ENCODE results near the gene EYS. TPM values are rescaled to one million over a fixed set of nuclear protein-coding genes. Genes with fewer than 3 reads are reported as not detected.

The EYS gene
- total and polyA plus RNA-seq, 9 of the 15 experiments (the other 6 are each of a cell fraction or from before 2014, with no cell fraction given): 0.03 to 0.36 (median 0.10) TPM; not detected in 2

DNA sequence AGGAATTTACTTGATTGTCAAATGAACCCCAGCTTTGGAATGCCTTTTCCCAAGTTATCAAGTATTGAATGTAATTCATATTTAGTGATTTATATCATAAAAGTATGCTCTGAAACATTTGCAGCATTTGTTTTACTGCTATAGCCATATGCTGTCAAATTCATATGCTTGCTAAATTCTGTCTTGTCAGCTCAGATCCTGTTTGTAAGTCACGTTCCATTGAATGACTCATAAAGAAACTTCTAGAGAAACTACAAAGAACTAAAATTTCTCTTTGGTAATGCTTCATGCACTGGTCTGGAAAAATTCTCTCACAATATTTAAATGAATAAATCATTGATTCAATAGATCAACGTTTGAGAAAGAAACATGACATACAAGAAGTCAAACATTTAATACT, 1625.6 kb downstream of the EYS start:
- H3K9me1 ChIP-seq (ENCODE audit: control insufficient read depth, insufficient read depth, low read length): no peaks in the 10 kb centered on the region
- no peak for TF ChIP-seq ZFX (CRISPR knock-in tag; IDR thresholded peaks at IDR 0.05)
- TF ChIP-seq ZSCAN32 (CRISPR knock-in tag; IDR thresholded peaks at IDR 0.05): no peak
- TF ChIP-seq, protein P1, sequence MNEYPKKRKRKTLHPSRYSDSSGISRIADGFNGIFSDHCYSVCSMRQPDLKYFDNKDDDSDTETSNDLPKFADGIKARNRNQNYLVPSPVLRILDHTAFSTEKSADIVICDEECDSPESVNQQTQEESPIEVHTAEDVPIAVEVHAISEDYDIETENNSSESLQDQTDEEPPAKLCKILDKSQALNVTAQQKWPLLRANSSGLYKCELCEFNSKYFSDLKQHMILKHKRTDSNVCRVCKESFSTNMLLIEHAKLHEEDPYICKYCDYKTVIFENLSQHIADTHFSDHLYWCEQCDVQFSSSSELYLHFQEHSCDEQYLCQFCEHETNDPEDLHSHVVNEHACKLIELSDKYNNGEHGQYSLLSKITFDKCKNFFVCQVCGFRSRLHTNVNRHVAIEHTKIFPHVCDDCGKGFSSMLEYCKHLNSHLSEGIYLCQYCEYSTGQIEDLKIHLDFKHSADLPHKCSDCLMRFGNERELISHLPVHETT (CRISPR knock-in tag; conservative IDR thresholded peaks at IDR 0.05 in 1 of 2, IDR thresholded peaks at IDR 0.05 in 1 of 2): no peak
- FAIRE-seq (no peak), DNase-seq (ENCODE audit: extremely low read depth in 1 of 4, low spot score in 3 of 4) (no peak), ATAC-seq (no peak)
- no peaks in the 10 kb centered on the region for H3K79me2 ChIP-seq (ENCODE audit: control insufficient read depth, insufficient read depth, low read length)
- 0% methylated on average over 2 of the region's 2 CpGs for WGBS (ENCODE audit: insufficient coverage, low coverage, missing lambda C conversion rate)
- H3K4me3 ChIP-seq: no peak overlapping the region
- ChIA-PET POLR2A (no interaction called here), CTCF (ENCODE audit: low intra/inter-chr PET ratio) (no interaction called here)
- no peaks in the 10 kb centered on the region for H3K9me3 ChIP-seq (replicated peaks; ENCODE audit: control insufficient read depth, insufficient read depth, low read depth, low read length)
- H3K27me3 ChIP-seq (ENCODE audit: control insufficient read depth in 2 of 2, insufficient read depth in 2 of 2, low read length in 2 of 2): no peaks in the 10 kb centered on the region
- H3K9ac ChIP-seq (ENCODE audit: insufficient read depth in 1 of 2, low read depth in 2 of 2, low read length in 2 of 2): no peak overlapping the region
- no peaks in the 10 kb centered on the region for H4K20me1 ChIP-seq (replicated peaks; ENCODE audit: control insufficient read depth, insufficient read depth, low read length)
- intact Hi-C loops (cut with micrococcal nuclease): no loop called here
- H3K36me3 ChIP-seq (ENCODE audit: control insufficient read depth, insufficient read depth, low read length): no peaks in the 10 kb centered on the region
- no peak overlapping the region for H3K27ac ChIP-seq (ENCODE audit: extremely low read depth, low read depth, low read length)
- in situ Hi-C loops (cut with MboI): no loop called here
- H3K4me2 ChIP-seq (ENCODE audit: insufficient read depth, low read length): no peak overlapping the region
- H3K4me1 ChIP-seq (replicated peaks in 1 of 2; ENCODE audit: control insufficient read depth in 2 of 2, insufficient read depth in 2 of 2, low read length in 2 of 2): no peaks in the 10 kb centered on the region
- no peak overlapping the region for H2AFZ ChIP-seq (ENCODE audit: low read depth, low read length)
- BruUV-seq (replicated peaks): no TSS peak

DNA sequence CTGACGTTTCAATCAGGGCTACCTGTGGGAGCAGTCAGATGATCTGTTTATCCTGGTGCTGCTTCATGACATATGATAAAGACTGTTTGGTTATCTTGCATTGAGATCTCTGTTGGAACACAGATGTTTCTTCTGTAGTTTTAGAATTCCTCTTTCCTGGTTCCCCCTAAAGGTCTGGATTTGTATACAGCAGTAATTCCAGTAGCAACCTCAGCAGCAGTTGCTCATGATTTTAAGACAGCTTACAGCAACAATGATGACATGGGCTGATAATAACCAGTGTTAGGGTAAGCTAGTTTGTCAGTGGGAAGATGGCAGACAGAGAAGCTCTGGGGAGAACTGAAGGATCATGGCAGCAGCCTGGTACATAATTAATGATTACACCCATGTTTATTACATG, 1632.0 kb downstream of the EYS start:
- intact Hi-C loops (cut with micrococcal nuclease): no loop called here
- H3K4me1 ChIP-seq (replicated peaks in 1 of 2; ENCODE audit: control insufficient read depth in 2 of 2, insufficient read depth in 2 of 2, low read length in 2 of 2): no peaks in the 10 kb centered on the region
- TF ChIP-seq NFIC (IDR thresholded peaks at IDR 0.05) (0 out of 2 replicates have a peak, but pooled peaks have one; percentile 26), TRIM24 (IDR thresholded peaks at IDR 0.05) (no peak)
- H3K4me2 ChIP-seq (ENCODE audit: insufficient read depth, low read length): no peak overlapping the region
- 0 out of 2 replicates have a peak, but pooled peaks cover 2% of the 10 kb centered on the region for H3K9me3 ChIP-seq (replicated peaks; ENCODE audit: control insufficient read depth, insufficient read depth, low read depth, low read length)
- no peaks in the 10 kb centered on the region for H3K27me3 ChIP-seq (ENCODE audit: control insufficient read depth in 2 of 2, insufficient read depth in 2 of 2, low read length in 2 of 2)
- H3K79me2 ChIP-seq (ENCODE audit: control insufficient read depth, insufficient read depth, low read length): no peaks in the 10 kb centered on the region
- in situ Hi-C loops (cut with MboI): no loop called here
- FAIRE-seq: no peak
- no peak overlapping the region for H3K27ac ChIP-seq (ENCODE audit: extremely low read depth, low read depth, low read length)
- CTCF ChIA-PET (ENCODE audit: low intra/inter-chr PET ratio): no interaction called here
- POLR2A ChIA-PET: no interaction called here
- no peak for DNase-seq (ENCODE audit: extremely low read depth in 1 of 4, low spot score in 3 of 4)
- no TSS peak for BruUV-seq (replicated peaks)
- H3K4me3 ChIP-seq: no peak overlapping the region
- H3K9ac ChIP-seq (ENCODE audit: insufficient read depth in 1 of 2, low read depth in 2 of 2, low read length in 2 of 2): no peak overlapping the region
- H3K9me1 ChIP-seq (ENCODE audit: control insufficient read depth, insufficient read depth, low read length): no peaks in the 10 kb centered on the region
- ATAC-seq: no peak
- H4K20me1 ChIP-seq (replicated peaks; ENCODE audit: control insufficient read depth, insufficient read depth, low read length): no peaks in the 10 kb centered on the region
- WGBS (ENCODE audit: insufficient coverage, low coverage, missing lambda C conversion rate): 0% methylated on average over 1 of the region's 1 CpG
- H3K36me3 ChIP-seq (ENCODE audit: control insufficient read depth, insufficient read depth, low read length): no peaks in the 10 kb centered on the region
- no peak overlapping the region for H2AFZ ChIP-seq (ENCODE audit: low read depth, low read length)
